Measurements from ENCODE around the gene MRAP2. TPM values are rescaled to one million over a fixed set of nuclear protein-coding genes. Genes with fewer than 3 reads are reported as not detected.

MRAP2 gene
- 0.16 and 0.26 TPM in 2 replicates for polyA plus RNA-seq (2011; rRNA removed)
- polyA minus RNA-seq (2011; rRNA and poly(A)+ RNA removed): 0.14 and 0.21 TPM in 2 replicates

DNA sequence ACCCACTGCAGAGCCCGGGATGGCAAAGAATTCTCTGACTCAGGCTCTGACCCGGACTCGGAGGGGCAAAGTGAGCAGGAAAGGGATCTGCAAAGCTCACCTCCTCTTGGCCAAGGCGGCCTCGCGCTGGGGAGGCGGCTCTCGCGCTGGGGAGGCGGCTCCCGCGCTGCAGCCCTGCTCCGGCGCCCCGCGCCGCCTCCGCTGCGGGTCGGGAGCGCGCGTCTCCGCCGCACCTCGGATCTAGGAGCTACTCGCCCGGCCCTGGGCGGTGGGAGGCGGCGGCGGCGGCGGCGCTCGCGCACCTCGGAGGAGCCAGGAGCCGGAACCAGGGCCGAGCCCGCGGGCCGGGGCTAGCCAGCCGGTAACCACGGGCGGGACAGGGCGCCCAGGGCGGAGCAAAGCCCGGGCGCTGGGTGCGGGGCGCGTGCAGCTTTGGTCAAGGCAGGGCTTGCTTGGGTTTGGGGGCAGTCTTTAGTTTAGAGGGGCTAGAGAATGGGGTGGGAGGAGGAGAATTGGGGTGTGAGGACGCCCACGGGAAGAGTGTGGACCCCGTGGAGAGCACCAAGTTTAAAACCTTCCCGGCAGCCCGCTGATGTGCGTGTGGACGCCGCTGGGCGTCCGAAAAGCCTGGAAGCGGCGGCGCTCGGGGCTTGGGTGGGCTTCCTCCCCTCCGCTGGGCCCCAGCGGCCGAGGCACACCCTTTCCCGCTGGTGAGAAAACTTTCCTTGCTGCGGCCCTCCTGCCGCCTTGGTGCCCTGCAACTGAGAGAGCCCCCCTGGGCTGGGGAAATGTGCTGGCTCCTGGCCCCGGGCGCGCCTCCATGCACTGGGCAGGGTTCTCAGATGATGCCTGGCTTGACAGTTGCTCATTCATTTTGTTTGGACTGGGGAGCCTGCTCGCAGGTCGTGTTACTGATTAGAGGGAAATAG is at the start of gene MRAP2:
Gene MRAP2 (plus strand): TSS at position 250 of the 929 bp plus-strand sequence. CDS start 21,547 bp downstream, outside the sequence.
- no peaks in the 10 kb centered on the region for H3K36me3 ChIP-seq (ENCODE audit: control insufficient read depth, insufficient read depth, low read length)
- ChIA-PET CTCF (no interaction called here), POLR2A (no interaction called here)
- no peak for DNase-seq (ENCODE audit: low read depth)
- peak within 1 kb of the TSS; percentile 47 for H3K4me3 ChIP-seq (ENCODE audit: low read depth, low read length)
- peaks cover 19% of the 10 kb centered on the region for H3K27me3 ChIP-seq (ENCODE audit: control insufficient read depth, insufficient read depth, low read length)
- TF ChIP-seq, protein P1, sequence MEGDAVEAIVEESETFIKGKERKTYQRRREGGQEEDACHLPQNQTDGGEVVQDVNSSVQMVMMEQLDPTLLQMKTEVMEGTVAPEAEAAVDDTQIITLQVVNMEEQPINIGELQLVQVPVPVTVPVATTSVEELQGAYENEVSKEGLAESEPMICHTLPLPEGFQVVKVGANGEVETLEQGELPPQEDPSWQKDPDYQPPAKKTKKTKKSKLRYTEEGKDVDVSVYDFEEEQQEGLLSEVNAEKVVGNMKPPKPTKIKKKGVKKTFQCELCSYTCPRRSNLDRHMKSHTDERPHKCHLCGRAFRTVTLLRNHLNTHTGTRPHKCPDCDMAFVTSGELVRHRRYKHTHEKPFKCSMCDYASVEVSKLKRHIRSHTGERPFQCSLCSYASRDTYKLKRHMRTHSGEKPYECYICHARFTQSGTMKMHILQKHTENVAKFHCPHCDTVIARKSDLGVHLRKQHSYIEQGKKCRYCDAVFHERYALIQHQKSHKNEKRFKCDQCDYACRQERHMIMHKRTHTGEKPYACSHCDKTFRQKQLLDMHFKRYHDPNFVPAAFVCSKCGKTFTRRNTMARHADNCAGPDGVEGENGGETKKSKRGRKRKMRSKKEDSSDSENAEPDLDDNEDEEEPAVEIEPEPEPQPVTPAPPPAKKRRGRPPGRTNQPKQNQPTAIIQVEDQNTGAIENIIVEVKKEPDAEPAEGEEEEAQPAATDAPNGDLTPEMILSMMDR (IDR thresholded peaks at IDR 0.05; ENCODE audit: insufficient read depth, low read depth, low read length): no peak

DNA sequence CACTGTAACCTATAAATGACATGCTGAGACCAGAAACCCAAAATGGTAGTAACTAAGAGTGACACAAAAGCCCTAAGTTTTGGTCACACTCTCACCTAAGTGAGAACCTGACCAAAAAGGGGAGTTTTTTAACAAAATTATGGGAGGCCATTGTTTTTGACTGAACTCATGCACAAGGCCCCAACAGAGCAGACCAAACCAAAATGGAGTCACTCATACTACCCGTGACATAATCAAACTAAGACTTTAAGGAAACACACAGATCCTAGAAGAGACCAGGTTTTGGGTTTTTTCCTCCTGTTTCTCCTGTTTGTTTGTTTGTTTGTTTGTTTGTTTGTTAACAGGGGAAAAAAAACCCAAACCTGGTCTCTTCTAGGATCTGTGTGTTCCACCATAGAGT is 49.2 kb upstream of the MRAP2 start:
- no peak for DNase-seq (ENCODE audit: low read depth)
- Histone ChIP-seq H3K4me3 (ENCODE audit: low read depth, low read length) (no peak overlapping the region), H3K27me3 (ENCODE audit: control insufficient read depth, insufficient read depth, low read length) (no peaks in the 10 kb centered on the region), H3K36me3 (ENCODE audit: control insufficient read depth, insufficient read depth, low read length) (no peaks in the 10 kb centered on the region)
- TF ChIP-seq, protein P1 (IDR thresholded peaks at IDR 0.05; ENCODE audit: insufficient read depth, low read depth, low read length): no peak
- ChIA-PET CTCF (no interaction called here), POLR2A (no interaction called here)

- TF ChIP-seq, protein P1 (IDR thresholded peaks at IDR 0.05; ENCODE audit: insufficient read depth, low read depth, low read length): no peak
- POLR2A ChIA-PET: no interaction called here
- CTCF ChIA-PET: no interaction called here
- H3K36me3 ChIP-seq (ENCODE audit: control insufficient read depth, insufficient read depth, low read length): no peaks in the 10 kb centered on the region
- no peaks in the 10 kb centered on the region for H3K27me3 ChIP-seq (ENCODE audit: control insufficient read depth, insufficient read depth, low read length)
- DNase-seq (ENCODE audit: low read depth): no peak
- H3K4me3 ChIP-seq (ENCODE audit: low read depth, low read length): no peak overlapping the region
Measured at GRCh38 chr6:83985308-83985713, 48.3 kb upstream of the MRAP2 start.

DNA sequence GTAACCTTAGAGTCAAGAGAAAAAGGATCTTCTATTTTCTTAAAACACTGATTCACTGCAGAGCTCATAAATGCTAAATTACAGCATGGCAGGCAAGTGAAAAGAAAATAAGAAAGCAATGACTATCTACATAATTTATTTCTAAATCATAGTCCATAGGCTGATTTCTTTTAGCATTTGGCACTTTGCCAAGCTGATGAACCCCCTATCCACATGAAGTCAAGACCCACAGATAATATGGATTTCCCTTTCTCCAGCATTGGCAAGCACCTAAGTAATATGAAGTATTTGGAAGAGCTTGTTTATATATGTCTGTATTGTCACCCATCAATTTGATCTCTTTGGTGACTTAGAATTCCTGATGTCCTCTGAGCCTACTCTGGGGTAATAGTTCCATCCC is 47.9 kb upstream of the MRAP2 start:
- Histone ChIP-seq H3K27me3 (ENCODE audit: control insufficient read depth, insufficient read depth, low read length) (no peaks in the 10 kb centered on the region), H3K4me3 (ENCODE audit: low read depth, low read length) (no peak overlapping the region), H3K36me3 (ENCODE audit: control insufficient read depth, insufficient read depth, low read length) (no peaks in the 10 kb centered on the region)
- ChIA-PET POLR2A (no interaction called here), CTCF (no interaction called here)
- DNase-seq (ENCODE audit: low read depth): no peak
- TF ChIP-seq, protein P1 (IDR thresholded peaks at IDR 0.05; ENCODE audit: insufficient read depth, low read depth, low read length): no peak

- ChIA-PET POLR2A (no interaction called here), CTCF (no interaction called here)
- TF ChIP-seq, protein P1 (IDR thresholded peaks at IDR 0.05; ENCODE audit: insufficient read depth, low read depth, low read length): no peak
- no peaks in the 10 kb centered on the region for H3K27me3 ChIP-seq (ENCODE audit: control insufficient read depth, insufficient read depth, low read length)
- no peak for DNase-seq (ENCODE audit: low read depth)
- no peak overlapping the region for H3K4me3 ChIP-seq (ENCODE audit: low read depth, low read length)
- H3K36me3 ChIP-seq (ENCODE audit: control insufficient read depth, insufficient read depth, low read length): no peaks in the 10 kb centered on the region
Measured at GRCh38 chr6:83998021-83998584, 35.5 kb upstream of the MRAP2 start.
